Gastrocnemius medialis (tissue), 4 donors: ENCODE results near the gene ACACB.

ENCODE experiments used
- POLR2A ChIP-seq, 2 donors: fragments of 450-650 bp; IDR thresholded peaks; one replicate each; pipeline ENCODE4 v1.6.1; 2017; ENCODE audit warnings: antibody characterized with exemption in 2 of 2, mild to moderate bottlenecking in 2 of 2, moderate library complexity in 2 of 2
- TF ChIP-seq, protein P1 (sequence below), 5 experiments: fragments of 450-650 bp in 3 of 5; fragments of 200-600 bp in 2 of 5; sonication (generic) in 2 of 5; IDR thresholded peaks in 4 of 5; conservative IDR thresholded peaks in 1 of 5; 1 replicate in 4 of 5; 2 replicates in 1 of 5; pipeline ENCODE4 v1.5.1; 2016 to 2019; ENCODE audit warnings: antibody characterized with exemption in 5 of 5, mild to moderate bottlenecking in 3 of 5, moderate library complexity in 3 of 5

DNA sequence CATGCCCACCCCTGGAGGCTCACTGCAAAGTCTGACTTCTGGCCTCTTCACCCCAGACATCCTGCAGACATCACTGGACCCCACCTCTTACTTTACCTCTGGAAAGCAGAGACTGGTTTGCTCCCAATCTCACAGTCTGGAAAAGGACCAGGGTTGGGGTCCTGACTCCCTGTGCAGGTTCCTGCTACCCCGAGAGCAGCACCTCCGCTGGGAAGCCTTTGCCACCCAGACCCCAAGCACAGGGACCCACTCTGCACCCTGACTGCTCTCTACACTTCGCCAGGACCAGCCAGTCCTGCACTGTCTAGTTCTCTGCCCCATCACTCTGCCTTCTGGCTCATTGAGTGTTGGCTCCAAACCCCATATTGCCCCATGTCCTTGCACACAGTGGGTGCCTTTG, 176.7 kb downstream of the ACACB start:
- TF ChIP-seq, protein P1, sequence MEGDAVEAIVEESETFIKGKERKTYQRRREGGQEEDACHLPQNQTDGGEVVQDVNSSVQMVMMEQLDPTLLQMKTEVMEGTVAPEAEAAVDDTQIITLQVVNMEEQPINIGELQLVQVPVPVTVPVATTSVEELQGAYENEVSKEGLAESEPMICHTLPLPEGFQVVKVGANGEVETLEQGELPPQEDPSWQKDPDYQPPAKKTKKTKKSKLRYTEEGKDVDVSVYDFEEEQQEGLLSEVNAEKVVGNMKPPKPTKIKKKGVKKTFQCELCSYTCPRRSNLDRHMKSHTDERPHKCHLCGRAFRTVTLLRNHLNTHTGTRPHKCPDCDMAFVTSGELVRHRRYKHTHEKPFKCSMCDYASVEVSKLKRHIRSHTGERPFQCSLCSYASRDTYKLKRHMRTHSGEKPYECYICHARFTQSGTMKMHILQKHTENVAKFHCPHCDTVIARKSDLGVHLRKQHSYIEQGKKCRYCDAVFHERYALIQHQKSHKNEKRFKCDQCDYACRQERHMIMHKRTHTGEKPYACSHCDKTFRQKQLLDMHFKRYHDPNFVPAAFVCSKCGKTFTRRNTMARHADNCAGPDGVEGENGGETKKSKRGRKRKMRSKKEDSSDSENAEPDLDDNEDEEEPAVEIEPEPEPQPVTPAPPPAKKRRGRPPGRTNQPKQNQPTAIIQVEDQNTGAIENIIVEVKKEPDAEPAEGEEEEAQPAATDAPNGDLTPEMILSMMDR (IDR thresholded peaks at IDR 0.05 in 4 of 5, conservative IDR thresholded peaks at IDR 0.05 in 1 of 5): no peak
- TF ChIP-seq POLR2A (IDR thresholded peaks at IDR 0.05): no peak
